AG08395 (cell line): ENCODE data around the gene GCN1.

Experiments
- DNase-seq: peaks from one replicate; pipeline ENCODE4 v3.0.0; 2012; ENCODE audit warnings: mixed read lengths, low spot score

GCN1 gene

GRCh38 chr12:120139958-120140357, 54.6 kb downstream of the GCN1 start:
- DNase-seq = no peak

GRCh38 chr12:120138366-120138765, 56.1 kb downstream of the GCN1 start:
- DNase-seq = no peak

- DNase-seq = no peak
Observed at GRCh38 chr12:120137833-120138232, 56.7 kb downstream of the GCN1 start.

GRCh38 chr12:120136093-120136770, 58.3 kb downstream of the GCN1 start:
- DNase-seq = no peak

- no peak for DNase-seq
Observed at GRCh38 chr12:120134307-120134980, 60.1 kb downstream of the GCN1 start.

- DNase-seq = no peak
Observed at GRCh38 chr12:120132863-120133385, 61.6 kb downstream of the GCN1 start.

GRCh38 chr12:120132054-120132836, 62.3 kb downstream of the GCN1 start:
- no peak for DNase-seq

GRCh38 chr12:120131116-120131515, 63.4 kb downstream of the GCN1 start:
- no peak for DNase-seq

- no peak for DNase-seq
Observed at GRCh38 chr12:120130011-120130410, 64.5 kb downstream of the GCN1 start.

- peak; percentile 52 for DNase-seq
Observed at GRCh38 chr12:120126635-120127005, 67.9 kb downstream of the GCN1 start.

GRCh38 chr12:120125792-120126634, 68.5 kb downstream of the GCN1 start:
- DNase-seq = no peak

- DNase-seq = no peak
Observed at GRCh38 chr12:120125029-120125428, 69.5 kb downstream of the GCN1 start.

GRCh38 chr12:120121766-120122293, 72.7 kb downstream of the GCN1 start:
- no peak for DNase-seq

- no peak for DNase-seq
Observed at GRCh38 chr12:120121343-120121742, 73.2 kb downstream of the GCN1 start.

- peak; percentile 33 for DNase-seq
Observed at GRCh38 chr12:120119271-120119973, 75.1 kb downstream of the GCN1 start.

- peak; percentile 52 for DNase-seq
Observed at GRCh38 chr12:120118321-120119061, 76.0 kb downstream of the GCN1 start.

GRCh38 chr12:120117961-120118320, 76.6 kb downstream of the GCN1 start:
- DNase-seq = no peak

- DNase-seq = peak; percentile 100
Observed at GRCh38 chr12:120116792-120117651, 77.5 kb downstream of the GCN1 start.

- DNase-seq = no peak
Observed at GRCh38 chr12:120116441-120116791, 78.1 kb downstream of the GCN1 start, which contains the start of gene RAB35. RAB35 (minus strand) TSS chr12:120116753; CDS start chr12:120116650, 103 bp downstream.
